ENCODE results near the gene TRPM2.
"Not testable (repeated sequence)": the region's sequence is repeated elsewhere in the genome, so short reads cannot be mapped to it uniquely, and the experiment has no call there.

TRPM2 gene

GRCh38 chr21:44333509-44334328 lies 19.7 kb upstream of the TRPM2 start:
- in situ Hi-C loops (cut with MboI; ENCODE audit: low sequenced_read_pairs): no loop called here

GRCh38 chr21:44334329-44335030 lies 18.9 kb upstream of the TRPM2 start:
- in situ Hi-C loops (cut with MboI; ENCODE audit: low sequenced_read_pairs): no loop called here

GRCh38 chr21:44335266-44336059 lies 18.0 kb upstream of the TRPM2 start:
- in situ Hi-C loops (cut with MboI; ENCODE audit: low sequenced_read_pairs): no loop called here

GRCh38 chr21:44337449-44337848 lies 16.0 kb upstream of the TRPM2 start:
- in situ Hi-C loops (cut with MboI; ENCODE audit: low sequenced_read_pairs): no loop called here

- in situ Hi-C loops (cut with MboI; ENCODE audit: low sequenced_read_pairs): no loop called here
Observed at GRCh38 chr21:44337941-44338895, 15.2 kb upstream of the TRPM2 start.

DNA sequence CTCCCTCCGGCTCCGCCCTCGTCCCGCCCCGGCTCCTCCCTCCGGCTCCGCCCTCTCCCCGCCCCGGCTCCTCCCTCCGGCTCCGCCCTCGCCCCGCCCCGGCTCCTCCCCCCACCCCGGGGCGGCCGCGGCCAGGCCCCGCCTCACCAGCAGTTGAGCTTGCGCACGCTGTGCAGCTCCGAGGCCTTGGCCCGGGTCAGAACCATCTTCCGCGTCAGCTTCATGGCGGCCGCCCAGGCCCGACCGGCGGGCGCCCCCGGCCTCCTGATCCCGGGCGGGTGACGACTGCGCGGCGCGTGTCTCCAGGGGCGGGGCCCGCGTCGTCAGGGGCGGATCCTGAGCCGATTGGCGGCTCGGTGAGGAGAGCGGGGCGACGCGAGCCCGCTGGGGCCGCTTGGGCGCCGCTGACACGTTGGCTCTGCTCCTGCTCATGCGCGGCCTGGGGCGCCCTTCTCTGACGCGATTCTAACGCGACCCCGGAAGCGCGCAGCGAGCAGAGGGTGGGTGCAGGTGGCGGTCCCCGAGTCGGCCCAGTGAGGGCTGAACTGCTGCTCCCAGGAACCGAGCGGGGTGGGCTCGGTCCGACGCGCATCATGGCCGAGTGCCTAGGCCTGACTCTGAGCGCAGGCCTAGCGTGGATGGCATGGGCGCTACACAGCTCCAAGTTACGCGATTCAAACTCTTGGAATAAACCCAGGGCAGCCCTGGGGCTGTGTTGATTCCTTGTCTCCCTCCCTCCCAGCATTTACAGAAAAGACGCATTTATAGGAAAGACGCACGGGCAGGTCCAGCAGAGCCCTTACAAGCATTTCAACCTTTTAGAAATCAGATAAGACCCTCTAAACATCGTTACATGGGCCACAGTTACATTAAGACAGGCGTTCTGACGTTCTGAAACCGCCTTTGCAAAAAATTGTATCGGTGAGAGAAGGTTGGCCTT lies 14.2 kb upstream of the TRPM2 start, which contains the start of gene CFAP410:
CFAP410 (minus strand) TSS at position 420 of the 940 bp plus-strand sequence; CDS start at position 224, 196 bp downstream.
- in situ Hi-C loops (cut with MboI; ENCODE audit: low sequenced_read_pairs): no loop called here

GRCh38 chr21:44341726-44342458 lies 11.5 kb upstream of the TRPM2 start:
- in situ Hi-C loops (cut with MboI; ENCODE audit: low sequenced_read_pairs): not testable (repeated sequence)

- in situ Hi-C loops (cut with MboI; ENCODE audit: low sequenced_read_pairs): not testable (repeated sequence)
Observed at GRCh38 chr21:44342981-44343380, 10.4 kb upstream of the TRPM2 start.

DNA sequence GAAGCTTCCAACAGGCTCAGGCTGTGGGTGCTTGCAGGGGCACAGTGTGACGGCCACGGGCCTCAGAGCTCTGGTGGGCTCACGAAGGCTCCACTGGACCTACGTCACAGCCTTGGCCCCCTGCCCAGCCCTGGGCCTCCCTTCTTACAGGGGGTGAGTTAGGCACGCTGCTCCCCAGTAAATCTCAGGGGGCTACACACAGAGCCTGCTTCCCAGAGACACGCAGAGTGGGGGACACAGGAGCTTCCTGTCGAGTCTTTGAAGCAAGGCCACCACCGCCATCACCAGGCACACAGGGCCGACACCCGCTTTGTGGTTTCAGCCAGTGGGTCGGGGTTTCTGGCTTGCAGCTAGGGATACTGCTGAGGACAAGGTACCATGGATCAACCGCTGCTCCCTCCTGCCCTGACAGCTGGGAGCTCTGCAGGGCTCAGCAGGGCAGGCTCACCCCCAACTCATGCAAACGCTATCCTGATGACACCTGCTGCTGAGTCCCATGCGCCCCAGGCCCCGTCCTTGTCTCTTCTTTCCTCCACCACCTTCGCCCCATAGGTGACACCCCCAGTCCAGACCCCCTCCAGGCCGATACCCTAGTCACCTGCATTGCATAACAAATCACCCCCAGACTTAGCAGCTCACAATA lies 8.8 kb upstream of the TRPM2 start:
- in situ Hi-C loops (cut with MboI; ENCODE audit: low sequenced_read_pairs): no loop called here

DNA sequence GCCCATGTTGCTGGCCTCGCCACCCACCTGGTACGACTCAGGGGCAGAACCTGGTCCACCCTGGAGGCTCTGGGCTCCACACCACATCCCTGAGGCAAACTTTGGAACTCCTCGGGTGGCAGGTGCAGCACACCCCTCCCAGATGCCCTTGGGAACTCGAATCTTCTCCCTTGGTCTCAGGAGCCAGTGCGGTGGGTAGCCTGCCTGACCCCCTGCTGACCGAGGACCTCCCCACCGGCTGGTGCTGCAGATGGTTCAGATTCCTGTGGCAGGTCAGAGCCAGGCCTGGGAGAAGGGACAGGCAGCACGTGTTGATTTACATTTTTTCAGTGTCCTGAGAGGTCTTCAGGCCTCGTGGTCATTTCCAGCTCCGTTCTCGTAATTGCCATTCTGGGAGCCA lies 7.9 kb upstream of the TRPM2 start:
- in situ Hi-C loops (cut with MboI; ENCODE audit: low sequenced_read_pairs): no loop called here

DNA sequence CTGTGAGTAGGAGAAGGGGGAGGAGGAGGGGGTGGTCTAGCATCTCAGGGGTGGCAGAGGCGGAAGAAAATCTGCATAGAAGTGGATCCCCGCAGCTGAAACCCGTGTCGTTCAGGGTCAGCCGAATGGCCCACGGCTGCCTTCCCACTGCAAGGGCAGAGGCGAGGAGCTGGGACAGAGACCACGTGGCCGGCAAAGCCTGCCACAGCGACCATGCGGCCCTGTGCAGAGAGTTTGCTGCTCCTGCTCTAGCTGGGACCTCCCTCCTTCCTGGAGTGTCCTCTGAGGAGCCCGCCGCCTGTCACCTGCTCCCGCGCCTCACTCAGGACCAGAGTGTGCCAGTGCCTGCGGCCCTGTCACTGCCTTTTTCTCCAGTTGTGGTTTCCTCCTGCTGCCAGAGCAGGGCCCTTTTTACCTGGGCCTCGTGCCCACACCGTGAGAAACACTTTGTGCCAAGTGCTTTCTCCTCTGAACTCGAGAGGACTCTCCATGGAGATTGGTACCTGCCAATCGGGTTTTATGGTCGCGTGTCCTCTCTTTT lies 5.4 kb upstream of the TRPM2 start:
- in situ Hi-C loops (cut with MboI; ENCODE audit: low sequenced_read_pairs): no loop called here

- in situ Hi-C loops (cut with MboI; ENCODE audit: low sequenced_read_pairs): no loop called here
Observed at GRCh38 chr21:44348861-44349260, 4.6 kb upstream of the TRPM2 start.

DNA sequence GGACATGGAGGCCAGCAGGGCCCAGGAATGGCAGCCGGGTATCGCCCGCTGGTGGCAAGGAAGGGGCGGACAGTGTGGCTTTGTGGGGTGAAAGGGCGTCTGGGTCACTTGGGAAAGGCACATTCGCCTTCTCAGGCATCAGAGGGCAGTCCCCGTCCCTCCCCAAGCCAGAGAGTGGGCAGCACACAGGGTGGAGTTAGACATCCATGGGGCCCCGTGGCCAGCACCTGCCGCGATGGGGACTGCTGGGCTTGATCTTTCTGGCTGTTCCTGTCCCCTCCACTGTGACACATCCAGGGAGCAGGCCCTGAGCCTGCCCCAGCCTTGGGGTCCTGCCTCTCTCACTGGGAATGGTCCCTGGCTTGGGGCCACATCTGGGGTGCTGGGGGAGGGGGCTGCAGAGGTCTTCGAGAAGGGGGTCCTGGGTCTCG lies 4.0 kb upstream of the TRPM2 start:
- in situ Hi-C loops (cut with MboI; ENCODE audit: low sequenced_read_pairs): no loop called here

DNA sequence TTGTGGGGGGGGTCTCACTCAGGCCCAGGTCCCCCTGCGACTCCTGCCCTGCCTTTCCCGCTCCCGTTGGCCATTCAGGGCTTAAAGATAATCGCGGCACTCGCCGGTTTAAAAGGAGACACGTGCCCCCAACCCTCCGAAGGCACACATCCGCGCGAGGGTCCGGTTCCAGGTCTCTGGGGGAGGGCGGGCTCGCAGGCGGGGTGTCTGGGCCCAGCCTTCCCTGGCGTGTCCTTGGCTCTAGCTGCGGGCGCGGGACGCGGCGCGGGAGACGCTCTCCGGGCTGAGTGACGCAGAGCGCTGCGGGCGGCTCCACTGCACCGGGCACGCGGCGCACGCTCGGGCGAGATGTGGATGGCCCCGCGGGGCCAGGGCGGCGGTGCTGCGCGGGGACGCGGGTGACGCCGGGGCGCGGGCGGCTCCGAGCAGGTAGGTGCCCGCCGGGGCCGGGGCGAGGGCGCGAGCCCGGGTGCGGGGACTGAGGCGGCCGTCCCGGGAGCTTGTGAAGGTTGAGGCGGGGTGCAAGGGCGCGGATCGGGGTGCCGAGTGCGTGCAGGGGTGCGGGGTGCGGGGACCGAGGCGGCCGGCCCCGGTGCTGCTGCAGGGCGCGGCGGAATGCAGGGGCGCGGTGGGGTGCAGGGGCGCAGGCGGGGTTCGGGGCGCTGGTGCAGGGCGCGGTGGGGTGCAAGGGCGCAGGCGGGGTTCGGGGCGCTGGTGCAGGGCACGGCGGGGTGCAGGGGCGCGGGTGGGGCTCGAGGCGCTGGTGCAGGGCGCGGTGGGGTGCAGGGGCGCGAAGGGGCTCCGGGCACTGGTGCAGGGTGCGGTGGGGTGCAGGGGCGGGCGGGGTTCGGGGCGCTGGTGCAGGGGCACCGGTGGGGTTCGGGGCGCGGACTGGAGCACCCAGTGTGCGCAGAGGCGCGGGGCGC lies 3.3 kb upstream of the TRPM2 start:
- in situ Hi-C loops (cut with MboI; ENCODE audit: low sequenced_read_pairs): no loop called here

DNA sequence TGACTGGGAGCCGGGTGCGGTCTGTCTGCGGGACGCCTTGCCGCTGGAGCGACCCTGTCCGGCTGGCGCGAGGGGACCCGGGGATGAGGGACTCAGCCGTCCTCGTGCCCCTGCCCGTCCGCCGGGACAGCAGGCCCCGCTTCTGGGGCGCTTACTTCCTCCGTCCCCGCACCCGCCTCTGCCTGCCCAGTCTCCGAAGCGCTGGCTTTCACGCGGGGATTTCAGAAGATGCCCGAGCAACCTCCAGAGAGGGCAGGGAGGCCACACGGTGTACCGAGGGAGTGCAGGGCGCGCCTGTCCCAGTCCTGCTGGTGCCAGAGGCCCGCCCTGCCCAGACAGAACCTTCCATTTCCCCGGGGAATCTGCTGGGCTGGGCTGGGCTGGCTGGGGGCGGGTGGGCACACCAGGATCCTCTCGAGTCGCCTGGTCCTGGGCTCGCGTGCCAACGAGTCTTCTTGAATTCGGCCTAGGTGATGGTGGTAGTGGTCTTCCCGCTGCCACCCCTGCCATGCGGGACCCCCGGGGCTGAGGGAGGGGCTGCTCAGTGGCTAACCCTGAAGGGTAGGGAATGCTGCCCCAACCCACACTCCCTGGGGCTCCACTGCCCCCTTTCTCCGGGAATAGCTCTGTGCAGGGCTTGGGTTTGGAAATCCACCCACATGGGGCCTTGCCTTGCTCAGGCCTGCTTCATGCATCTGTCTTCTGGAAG lies 2.5 kb upstream of the TRPM2 start:
- in situ Hi-C loops (cut with MboI; ENCODE audit: low sequenced_read_pairs): no loop called here

All from HL-60/S4 (cell line).